HG02588 (cell line): ENCODE data around the gene SLC5A4.
"Not testable (repeated sequence)": the region's sequence is repeated elsewhere in the genome, so short reads cannot be mapped to it uniquely, and the experiment has no call there.

Experiments used
- ATAC-seq: cut with Tn5 transposase; IDR thresholded peaks from one replicate; pipeline ENCODE4 v1.9.1; 2021; ENCODE audit warnings: mild to moderate bottlenecking, moderate library complexity; ENCODE audit not compliant: unreplicated experiment

Gene SLC5A4

DNA sequence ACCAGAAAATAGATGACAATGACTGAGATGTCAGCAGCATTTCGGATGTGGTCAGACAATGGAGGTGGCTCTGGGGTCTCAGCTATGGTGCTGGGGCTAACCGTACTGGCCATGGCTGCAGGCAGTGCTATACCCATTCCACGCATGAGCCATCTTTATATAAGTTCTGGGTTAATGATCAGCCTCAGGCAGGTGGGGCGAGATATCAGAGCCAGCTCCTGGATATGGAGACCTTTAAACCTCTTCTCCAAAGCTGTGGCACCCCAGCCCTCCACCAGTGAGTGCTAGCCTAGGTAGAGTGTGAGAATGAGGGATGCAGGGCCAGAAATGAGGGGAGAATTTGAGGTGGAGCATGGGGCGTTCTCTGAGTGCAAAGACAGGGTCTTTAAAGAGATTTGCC, at the start of gene SLC5A4:
Gene SLC5A4, minus strand, starts transcription at position 131 of the 400 bp plus-strand sequence. Its CDS starts 18 bp downstream, at position 113.
- ATAC-seq = no peak

DNA sequence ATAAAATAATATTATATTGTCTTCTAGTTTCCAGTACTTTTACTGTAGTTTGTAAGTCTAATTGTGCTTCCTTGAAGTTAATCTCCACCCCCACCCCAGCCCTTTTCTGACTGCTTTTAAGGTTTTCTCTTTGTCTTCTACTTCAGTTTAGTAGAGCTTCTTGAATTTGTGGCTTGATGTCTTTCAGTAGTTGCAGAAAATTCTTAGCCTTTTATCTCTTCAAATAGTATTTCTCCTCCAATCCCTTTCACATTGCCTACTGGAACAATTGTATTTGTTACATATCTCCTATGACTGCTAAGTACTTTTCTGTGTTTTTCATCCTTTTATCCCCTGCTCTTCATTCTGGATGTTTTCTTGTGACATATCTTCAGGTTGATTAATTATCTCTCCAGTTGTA, 38.8 kb upstream of the SLC5A4 start:
- not testable (repeated sequence) for ATAC-seq

DNA sequence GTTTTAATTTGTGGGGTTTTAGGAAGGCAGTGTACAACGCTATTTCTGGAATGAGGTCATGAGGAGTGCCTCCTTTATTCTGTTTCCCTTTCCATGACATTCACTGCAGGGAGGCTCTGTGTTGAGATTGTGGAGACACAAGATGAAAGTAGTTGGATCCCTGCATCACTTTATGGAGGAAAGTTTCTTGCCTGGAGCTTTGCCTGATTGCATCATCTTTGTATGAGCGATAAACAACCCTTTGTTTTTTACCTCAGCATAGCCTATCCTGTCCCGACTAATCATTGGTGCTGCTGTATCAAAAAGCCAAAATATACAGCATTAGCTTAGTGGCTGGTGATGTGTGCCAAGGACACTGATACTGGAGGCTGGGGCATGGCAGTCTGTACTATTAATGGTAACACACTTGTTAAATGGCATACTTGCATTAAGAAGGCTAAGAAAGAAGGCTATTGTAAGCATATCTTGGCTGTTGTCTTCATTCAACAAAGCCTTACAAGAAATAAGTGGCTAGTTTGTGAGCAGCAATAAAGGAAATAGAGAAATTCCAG, 31.2 kb upstream of the SLC5A4 start:
- no peak for ATAC-seq

DNA sequence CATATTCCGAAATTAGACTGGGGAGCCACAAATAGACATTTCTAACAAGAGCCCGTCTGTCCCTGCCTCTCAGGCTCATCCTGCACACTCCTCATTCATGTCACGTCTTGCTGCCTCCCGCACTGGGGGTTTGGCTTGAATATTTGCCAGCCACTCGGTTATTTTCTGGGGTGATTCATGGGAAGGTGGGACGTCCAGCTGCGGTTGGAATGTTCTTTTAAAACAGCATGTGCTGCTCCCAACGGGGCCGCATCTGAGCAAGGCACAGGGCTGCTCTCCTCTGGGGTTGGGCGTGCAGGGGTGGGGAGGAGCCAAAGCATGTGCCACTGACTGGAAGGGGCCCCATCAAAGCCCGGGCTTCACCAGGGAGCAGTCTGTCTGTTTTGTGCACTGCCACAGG, 25.9 kb upstream of the SLC5A4 start:
- ATAC-seq = no peak

DNA sequence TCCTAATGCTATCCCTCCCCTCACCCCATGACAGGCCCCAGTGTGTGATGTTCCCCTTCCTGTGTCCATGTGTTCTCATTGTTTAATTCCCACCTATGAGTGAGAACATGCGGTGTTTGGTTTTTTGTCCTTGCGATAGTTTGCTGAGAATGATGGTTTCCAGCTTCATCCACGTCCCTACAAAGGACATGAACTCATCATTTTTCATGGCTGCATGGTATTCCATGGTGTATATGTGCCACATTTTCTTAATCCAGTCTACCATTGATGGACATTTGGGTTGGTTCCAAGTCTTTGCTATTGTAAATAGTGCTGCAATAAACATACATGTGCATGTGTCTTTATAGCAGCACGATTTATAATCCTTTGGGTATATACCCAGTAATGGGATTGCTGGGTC, 20.2 kb upstream of the SLC5A4 start:
- not testable (repeated sequence) for ATAC-seq

DNA sequence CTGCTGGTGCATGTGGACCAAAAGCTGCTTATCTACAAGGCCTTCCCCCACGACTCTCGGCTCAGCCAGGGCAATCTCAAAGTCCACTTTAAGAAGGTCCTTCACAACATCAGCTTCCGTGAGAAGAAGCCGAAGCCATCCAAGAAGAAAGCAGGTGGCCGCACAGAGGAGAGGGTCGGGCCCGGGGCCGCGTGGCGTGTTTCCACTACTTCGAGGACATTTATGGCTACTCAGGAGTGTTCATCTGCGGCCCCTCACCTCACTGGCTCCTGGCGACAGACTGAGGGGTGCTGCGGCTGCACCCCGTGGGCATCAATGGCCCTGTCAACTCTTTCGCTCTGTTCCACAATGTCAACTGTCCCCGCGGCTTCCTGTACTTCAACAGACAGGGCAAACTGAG, 16.2 kb upstream of the SLC5A4 start:
- no peak for ATAC-seq

DNA sequence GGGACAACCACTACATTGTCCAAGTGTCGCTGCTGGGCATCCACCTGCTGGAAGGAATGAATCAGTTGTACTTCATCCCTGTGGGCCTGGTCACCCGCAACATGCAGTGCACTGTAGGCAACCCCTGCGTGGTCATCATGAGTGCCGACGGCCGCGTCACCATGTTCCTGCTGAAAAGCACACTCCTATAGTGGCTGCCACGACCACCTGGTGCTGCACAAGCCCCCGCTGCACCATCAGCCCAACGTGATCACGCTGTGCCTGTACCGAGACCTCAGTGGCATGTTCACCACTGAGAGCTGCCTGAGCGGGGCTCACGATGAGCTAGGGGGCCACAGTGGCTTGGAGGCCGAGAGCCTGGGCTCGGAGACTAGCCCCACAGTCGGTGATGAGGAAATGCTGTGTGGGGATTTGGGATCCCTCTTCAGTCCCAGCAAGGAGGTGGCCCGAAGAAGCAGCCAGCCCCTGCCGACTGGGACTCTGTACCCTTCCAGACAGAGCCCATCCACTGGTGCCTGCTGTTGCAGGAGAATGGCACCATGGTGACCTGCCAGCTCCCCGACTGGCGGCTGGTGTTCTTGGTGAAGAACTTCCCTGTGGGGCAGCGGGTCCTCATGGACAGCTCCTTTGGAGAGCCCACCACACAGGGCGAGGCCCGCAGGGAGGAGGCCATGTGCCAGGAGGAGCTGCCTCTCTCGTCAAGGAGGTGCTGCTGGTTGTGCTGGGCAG, 15.7 kb upstream of the SLC5A4 start:
- no peak for ATAC-seq

DNA sequence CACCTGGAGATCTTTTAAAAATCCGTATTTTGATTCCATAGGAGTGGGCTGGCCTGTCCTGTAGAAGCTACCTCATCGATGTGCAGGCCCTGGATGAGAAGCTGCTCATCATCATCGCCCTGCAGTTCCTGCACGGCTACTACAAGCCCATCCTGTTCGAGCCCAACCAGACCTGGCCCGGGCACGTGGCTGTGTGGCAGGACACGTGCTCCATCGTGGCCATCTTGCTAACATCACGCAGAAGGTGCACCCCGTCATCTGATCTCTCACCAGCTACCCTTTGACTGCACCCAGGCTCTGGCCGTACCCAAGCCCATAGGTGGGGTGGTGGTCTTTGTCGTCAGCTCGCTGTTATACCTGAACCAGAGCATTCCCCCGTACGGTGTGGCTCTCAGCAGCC, 14.2 kb upstream of the SLC5A4 start:
- no peak for ATAC-seq

DNA sequence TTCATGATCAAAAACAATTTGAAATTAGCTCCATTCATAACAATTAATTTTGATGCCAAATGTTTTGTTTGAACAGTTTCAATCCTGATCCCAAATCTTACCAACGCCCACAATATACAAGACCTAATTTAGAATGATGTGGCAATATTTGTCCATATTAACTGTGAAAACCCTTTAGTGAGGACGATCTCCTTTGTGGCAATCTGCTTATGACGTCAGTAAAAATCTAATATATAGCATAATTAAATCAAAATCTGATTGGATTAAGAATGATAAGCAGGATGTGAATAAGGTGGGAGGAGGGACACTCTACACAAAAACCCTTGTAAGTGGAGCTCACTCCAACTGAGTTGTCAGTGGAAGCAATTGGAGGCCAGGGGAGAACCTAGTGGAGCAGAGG, 11.9 kb upstream of the SLC5A4 start:
- ATAC-seq = no peak

DNA sequence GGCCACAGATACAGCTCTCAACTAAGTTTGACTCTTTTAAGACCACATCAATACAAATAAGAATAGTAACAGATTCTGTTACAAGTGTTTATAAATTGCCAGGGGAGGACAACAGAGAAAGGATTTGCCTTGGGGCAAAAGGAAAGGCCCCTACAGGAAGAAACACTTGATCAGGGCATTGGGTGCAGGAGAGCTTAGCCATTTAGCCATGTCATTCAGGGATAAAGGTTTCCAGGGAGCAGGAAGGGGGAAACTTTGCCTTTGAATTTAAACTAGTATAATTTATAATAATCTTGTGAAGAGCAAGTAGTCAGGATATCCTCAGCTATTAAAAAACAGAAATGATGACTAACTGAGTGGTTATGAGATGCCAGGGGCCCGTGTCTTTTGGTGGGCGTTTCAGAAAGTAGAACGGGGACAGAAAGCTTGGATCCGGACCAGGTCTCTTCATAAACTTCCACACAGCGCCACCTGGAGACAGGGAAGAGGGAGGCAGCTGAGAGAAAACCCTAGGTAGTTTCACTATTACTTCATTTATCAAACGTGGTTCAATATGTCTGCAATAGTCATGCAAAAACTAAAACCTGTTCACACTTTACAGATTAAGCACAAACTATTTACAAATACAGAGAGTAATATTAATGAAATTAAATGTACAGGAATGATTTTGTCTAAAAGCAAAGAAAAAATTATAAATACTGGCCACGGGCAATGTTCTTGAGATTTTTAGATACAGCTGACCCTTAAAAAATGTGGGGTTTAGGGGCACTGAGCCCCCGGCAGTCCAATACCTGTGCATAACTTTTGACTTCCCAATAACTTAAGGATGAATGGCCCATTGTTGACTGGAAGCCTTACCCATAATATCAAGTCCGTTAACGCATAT, 11.0 kb upstream of the SLC5A4 start:
- ATAC-seq = no peak

DNA sequence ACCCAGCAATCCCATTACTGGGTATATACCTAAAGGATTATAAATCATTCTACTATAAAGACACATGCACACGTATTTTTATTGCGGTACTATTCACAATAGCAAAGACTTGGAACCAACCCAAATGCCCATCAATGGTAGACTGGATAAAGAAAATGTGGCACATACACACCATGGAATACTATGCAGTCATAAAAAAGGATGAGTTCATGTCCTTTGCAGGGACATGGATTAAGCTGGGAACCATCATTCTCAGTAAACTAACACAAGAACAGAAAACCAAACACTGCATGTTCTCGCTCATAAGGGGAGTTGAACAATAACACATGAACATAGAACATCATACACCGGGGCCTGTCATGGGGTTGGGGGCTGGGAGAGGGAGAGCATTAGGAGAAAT, 8.5 kb upstream of the SLC5A4 start:
- not testable (repeated sequence) for ATAC-seq

DNA sequence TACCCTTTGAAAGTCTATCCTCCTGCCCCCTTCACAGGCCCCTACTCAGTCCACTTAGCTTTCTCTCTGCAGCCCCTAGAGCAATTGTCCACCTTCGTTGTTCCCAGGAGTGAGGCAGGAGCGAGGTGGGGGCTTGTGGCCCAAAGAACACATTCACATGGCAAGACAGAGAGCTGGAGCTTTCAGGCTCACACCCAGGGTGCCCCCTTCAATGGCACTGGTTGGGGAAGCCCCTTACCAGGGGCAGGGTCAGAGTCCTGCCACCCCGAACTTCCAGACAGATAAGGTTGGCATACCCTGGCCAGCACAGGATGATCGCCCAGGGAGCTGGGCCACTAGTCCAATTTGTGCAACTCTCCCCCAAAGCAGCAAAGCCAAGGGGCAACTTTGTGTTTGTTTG, 6.2 kb upstream of the SLC5A4 start:
- no peak for ATAC-seq

DNA sequence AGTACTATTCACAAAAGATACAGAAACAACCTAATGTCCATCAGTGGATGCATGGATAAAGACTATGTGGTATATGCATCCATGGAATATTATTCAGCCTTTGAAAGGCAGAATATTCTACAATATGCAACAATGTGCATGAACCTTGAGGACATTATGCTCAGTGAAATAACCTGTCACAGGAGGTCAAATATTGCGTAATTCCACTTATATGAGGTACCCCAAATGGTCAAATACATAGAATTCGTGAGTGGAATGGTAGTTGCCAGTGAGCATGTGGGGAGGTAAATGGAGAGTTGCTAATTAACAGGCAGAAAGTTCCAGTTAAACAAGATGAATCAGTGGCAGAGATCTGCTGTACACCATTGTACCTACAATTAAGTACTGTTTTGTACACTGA, 3.6 kb upstream of the SLC5A4 start:
- no peak for ATAC-seq

DNA sequence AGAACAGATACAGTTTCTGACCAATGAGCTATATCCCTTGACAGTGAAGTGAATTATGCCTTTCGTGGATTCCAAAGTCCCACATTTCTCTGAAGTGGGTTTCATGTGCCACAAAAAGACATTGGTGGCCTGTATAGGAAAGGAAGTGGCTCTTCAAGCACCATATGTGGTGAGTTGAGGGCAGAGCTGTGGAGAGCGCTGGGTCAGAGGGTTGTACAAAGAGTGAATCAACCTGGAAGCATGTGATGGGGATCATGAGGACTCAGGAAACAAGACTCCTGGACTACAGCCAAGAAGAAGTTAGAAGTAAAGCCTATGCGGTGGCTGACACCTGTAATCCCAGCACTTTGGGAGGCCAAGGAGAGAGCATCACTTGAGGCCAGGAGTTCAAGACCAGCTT, 579 bp upstream of the SLC5A4 start:
- ATAC-seq = no peak

DNA sequence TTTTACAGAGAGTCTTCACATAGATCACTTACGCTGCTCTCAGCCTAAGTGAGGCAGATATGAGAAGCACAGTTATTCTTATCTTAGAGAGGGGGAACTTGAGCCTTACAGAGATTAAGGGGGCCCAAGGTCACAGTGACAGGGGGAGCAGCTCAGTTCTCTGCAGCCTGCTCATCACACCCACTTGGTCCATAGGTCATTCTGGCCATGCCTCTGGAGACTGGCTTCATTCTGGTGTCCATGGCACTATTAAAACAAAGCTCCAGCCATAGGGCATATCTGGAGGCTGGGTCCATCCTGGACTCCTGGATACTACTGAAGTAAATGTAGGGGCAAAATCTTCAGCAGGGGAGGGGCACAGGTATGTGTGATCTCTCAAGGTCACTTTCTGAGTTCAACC, 5.9 kb downstream of the SLC5A4 start:
- ATAC-seq = no peak

DNA sequence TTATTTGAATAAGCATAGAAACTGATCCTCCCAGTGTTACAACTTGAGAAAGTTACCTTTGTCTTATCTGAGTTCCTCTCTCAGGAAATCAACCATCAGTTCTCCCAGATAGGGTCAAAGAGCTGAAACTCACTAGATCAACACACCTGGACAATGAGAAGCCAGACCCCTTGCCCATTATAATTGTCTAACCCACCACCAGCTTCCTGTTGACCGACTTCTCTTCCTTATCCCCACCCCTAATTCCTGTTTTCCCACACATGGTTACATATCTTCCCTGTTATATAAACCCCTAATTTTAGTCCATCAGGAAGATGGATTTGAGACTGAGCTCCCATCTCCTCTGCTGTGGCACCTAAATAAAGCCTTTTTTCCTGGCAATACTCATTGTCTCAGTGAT, 6.9 kb downstream of the SLC5A4 start:
- ATAC-seq = no peak

DNA sequence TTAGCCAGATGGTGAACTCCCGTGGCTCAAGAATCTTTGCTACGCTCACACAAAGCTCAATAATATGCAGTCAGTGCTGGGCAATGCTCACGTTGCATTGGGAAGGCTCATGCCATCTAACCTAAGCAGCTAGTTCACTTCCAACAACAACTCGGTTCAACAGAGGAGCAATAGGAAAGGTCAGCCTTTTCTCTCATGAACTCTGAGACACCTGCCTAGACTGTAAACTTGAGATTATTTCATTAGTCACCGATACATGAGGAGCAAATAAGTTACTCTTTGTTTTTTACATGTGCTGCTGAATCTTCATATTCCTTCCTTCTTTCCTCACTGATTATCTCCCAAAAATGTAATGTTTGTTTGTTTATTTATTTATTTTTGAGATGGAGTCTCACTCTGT, 9.0 kb downstream of the SLC5A4 start:
- no peak for ATAC-seq

DNA sequence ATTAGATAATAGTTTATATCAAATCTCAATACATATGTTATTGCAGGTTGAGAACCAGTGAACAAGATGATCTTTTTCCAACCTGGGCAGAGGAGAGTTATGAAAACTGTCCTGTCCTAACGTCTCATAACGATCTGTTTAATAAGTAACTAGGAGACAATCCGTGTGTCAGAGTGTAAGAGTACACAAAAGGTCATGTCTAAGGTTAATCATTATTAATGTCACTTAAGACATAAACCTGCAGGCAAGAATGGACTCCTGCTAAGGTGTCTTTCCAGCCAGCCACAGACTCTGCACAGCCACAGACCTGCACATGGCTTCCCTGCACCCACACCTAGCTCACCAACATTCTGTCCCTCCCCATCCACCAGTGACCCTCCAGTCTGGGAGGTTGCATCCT, 10.1 kb downstream of the SLC5A4 start:
- ATAC-seq = no peak

DNA sequence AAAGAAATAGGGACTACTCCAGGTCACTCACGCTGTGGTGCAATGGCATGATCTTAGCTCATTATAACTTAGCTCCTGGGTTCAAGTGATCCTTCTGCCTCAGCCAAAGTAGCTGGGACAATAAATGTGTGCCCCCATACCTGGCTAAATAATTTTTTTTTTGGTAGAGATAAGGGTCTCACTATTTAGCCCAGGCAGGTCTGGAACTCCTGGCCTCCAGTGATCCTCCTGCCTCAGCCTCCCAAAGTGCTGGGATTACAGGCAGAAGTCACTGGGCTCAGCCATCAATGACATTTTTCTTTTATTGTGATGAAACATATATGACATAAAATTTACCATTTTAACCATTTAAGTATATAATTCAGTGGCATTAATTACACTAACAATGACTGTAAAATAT, 10.6 kb downstream of the SLC5A4 start:
- ATAC-seq = no peak

DNA sequence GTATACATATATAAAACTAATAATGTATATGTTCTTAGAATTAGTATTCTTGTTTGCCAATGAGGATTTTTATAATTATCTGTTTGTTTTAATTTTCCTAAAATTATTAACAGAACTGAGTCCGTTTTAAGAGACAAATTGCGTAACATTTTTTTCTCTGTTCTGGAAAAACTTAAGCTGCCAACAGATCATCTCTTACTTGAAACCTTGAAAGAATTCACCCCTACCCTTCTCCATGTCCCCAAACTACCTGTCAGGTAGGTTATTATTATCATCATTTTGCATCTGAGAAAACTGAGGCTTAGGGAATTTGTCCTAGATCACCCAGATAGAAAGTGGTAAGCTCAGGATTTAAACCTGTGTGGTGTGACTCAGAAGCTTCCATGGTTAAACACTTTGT, 14.7 kb downstream of the SLC5A4 start:
- no peak for ATAC-seq

DNA sequence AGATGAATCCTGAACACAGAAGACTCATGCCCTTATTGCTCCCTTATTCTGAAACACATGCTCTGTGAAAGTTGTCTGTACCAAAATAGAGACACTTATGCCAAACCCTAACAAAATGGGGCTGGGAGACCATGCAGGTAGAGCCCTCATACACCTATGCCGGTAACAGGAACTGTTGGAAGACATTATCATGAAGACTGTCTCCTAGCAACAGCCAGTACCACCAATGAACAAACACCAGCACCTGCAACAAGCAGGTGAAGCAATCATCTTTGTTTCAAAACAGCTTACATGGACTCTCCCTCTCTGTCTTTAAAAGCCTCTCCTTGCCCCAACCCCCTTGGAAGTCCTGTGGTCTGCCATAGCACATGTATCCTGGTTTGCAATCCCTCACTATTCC, 17.2 kb downstream of the SLC5A4 start:
- no peak for ATAC-seq

DNA sequence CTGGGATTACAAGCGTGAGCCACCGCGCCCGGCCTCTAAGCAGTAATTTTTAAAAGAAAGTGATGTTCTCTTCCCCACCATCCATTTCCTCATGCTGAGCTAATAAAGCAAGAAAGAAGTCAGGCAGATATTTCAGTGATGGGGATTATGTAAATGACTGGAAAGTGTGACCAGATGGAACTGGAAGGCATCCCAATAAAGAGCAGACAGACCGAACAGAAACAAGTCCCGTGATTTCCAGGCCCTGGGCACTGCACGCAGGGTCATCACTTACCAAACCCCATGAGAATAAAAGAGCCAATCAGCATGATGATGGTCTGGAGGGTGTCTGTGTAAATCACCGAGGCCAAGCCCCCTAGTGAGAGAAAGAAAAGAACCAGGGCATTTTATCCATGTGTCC, 18.2 kb downstream of the SLC5A4 start:
- ATAC-seq = no peak
